ENCODE results near the gene NOA1.
"Not testable (repeated sequence)": the region's sequence is repeated elsewhere in the genome, so short reads cannot be mapped to it uniquely, and the experiment has no call there.

The NOA1 gene

DNA sequence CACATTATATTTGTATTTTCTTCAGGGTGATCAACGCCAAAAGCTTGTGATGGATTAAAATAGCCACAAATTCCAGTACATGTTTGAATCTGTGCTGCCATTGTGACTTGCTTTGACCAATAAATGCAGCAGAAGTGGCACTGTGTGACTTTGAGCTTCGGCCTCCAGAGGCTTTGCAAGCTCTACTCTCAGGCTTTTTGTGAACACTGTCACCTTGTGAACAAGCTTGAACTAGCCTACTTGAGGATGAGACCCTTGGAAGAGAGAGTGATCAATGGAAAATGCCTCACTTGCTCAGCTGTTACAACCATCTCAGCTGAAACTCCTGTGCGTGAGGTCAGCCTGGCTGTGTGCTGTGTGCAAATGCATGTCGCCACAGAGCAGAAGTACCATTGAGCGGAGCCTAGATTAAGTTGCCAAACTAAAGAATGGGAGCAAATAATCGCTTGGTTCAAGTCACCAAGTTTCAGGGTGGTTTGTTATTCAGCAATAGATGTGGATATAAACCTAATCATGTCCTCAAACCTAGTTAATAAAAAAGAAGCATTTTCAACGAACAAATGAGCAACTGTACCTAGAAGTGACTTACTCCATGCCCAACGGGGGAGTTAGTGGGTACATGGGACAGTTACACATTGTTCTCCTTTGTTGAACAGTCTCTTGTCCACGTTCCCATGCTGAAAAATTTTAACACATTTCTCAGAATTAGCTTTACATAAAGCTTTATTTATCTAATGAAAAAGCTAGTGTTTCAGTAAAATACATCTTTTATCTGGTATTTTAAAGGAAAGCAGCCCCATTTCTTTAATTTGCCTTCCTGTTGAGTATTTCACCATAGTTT, 23.5 kb downstream of the NOA1 start:
- Histone ChIP-seq H3K4me1 (ENCODE audit: control insufficient read depth, insufficient read depth, low read length) (no peaks in the 10 kb centered on the region), H3K9ac (ENCODE audit: low read depth, low read length) (no peak overlapping the region), H3K36me3 (ENCODE audit: control insufficient read depth, insufficient read depth, low read length) (no peaks in the 10 kb centered on the region), H3K9me3 (ENCODE audit: control insufficient read depth, insufficient read depth, low read length) (no peaks in the 10 kb centered on the region), H3K27me3 (ENCODE audit: control insufficient read depth, insufficient read depth, low read length) (peaks cover 9% of the 10 kb centered on the region), H3K4me3 (ENCODE audit: low read depth, low read length) (no peak overlapping the region)

DNA sequence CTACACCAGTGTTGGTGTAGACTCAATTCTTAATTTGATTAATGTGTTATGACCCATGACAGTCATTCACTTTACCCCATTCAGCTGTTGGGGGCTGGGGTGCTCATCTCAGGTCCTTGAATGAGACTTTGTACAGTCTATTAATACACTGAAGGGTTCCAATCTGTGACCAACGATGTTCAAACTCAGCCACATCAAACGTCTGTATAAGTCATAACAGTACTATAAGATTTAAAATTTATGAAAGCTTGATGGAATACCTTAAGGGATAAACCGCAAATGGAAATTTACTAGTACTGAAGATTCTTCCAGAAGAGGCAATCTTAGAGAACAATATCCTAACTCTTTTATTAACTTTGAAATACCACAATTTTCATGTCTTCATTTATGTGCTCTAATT, 36.0 kb downstream of the NOA1 start:
- no peaks in the 10 kb centered on the region for H3K4me1 ChIP-seq (ENCODE audit: control insufficient read depth, insufficient read depth, low read length)
- no peak overlapping the region for H3K4me3 ChIP-seq (ENCODE audit: low read depth, low read length)
- H3K9me3 ChIP-seq (ENCODE audit: control insufficient read depth, insufficient read depth, low read length): no peaks in the 10 kb centered on the region
- no peaks in the 10 kb centered on the region for H3K36me3 ChIP-seq (ENCODE audit: control insufficient read depth, insufficient read depth, low read length)
- H3K9ac ChIP-seq (ENCODE audit: low read depth, low read length): no peak overlapping the region
- no peaks in the 10 kb centered on the region for H3K27me3 ChIP-seq (ENCODE audit: control insufficient read depth, insufficient read depth, low read length)

DNA sequence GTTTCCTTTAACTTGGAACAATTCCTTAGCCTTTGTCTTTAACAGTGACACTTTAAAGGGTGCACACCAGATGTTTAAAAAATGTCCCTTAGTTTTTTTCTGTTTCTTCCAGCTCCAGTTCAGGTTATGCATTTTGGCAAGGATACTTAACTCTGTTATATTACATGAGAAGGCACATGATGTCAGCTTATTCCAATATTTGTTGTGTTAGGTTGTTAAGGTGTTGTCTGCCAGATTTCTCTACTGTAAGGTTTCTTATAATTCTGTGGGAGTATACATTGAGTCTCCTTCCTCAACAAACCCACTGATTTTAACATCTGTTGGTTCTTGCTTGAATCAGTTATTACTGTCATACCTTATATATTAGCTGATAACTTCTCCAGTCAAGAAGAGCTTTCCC, 36.4 kb downstream of the NOA1 start:
- no peaks in the 10 kb centered on the region for H3K36me3 ChIP-seq (ENCODE audit: control insufficient read depth, insufficient read depth, low read length)
- H3K9ac ChIP-seq (ENCODE audit: low read depth, low read length): no peak overlapping the region
- no peaks in the 10 kb centered on the region for H3K4me1 ChIP-seq (ENCODE audit: control insufficient read depth, insufficient read depth, low read length)
- no peak overlapping the region for H3K4me3 ChIP-seq (ENCODE audit: low read depth, low read length)
- no peaks in the 10 kb centered on the region for H3K9me3 ChIP-seq (ENCODE audit: control insufficient read depth, insufficient read depth, low read length)
- no peaks in the 10 kb centered on the region for H3K27me3 ChIP-seq (ENCODE audit: control insufficient read depth, insufficient read depth, low read length)

DNA sequence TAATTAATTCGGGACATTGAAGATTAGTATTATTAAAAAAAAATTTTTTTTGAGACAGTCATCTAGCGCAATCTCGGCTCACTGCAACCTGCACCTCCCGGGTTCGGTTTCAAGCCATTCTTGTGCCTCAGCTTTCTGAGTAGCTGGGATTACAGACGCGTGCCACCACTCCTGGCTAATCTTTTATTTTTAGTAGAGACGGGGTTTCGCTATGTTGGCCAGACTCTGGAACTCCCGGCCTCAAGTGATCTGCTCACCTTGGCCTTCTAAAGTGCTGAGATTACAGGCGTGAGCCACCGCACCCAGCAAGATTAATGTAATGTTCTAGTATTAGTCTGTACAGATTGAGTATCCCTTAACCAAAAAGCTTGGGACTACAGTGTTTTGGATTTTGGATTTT, 37.0 kb downstream of the NOA1 start:
- H3K4me1 ChIP-seq (ENCODE audit: control insufficient read depth, insufficient read depth, low read length): no peaks in the 10 kb centered on the region
- H3K9ac ChIP-seq (ENCODE audit: low read depth, low read length): no peak overlapping the region
- no peaks in the 10 kb centered on the region for H3K36me3 ChIP-seq (ENCODE audit: control insufficient read depth, insufficient read depth, low read length)
- no peak overlapping the region for H3K4me3 ChIP-seq (ENCODE audit: low read depth, low read length)
- H3K9me3 ChIP-seq (ENCODE audit: control insufficient read depth, insufficient read depth, low read length): no peaks in the 10 kb centered on the region
- no peaks in the 10 kb centered on the region for H3K27me3 ChIP-seq (ENCODE audit: control insufficient read depth, insufficient read depth, low read length)

DNA sequence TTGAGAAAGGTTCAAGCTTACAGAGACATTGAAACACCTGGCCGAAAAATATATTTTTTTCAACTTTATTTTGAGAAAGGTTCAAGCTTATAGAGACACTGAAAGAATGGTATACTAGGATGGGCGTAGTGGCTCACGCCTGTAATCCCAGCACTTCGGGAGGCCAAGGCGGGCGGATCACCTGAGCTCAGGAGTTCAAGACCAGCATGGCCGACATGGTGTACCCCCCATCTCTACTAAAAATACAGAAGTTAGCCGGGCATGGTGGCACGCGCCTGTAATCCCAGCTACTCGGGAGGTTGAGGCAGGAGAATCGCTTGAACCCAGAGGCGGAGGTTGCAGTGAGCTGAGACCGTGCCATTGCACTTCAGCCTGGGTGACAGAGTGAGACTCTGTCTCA, 37.6 kb downstream of the NOA1 start:
- not testable (repeated sequence) for H3K4me1 ChIP-seq (ENCODE audit: control insufficient read depth, insufficient read depth, low read length); H3K9me3 ChIP-seq (ENCODE audit: control insufficient read depth, insufficient read depth, low read length); H3K4me3 ChIP-seq (ENCODE audit: low read depth, low read length); H3K36me3 ChIP-seq (ENCODE audit: control insufficient read depth, insufficient read depth, low read length); H3K9ac ChIP-seq (ENCODE audit: low read depth, low read length); H3K27me3 ChIP-seq (ENCODE audit: control insufficient read depth, insufficient read depth, low read length)

DNA sequence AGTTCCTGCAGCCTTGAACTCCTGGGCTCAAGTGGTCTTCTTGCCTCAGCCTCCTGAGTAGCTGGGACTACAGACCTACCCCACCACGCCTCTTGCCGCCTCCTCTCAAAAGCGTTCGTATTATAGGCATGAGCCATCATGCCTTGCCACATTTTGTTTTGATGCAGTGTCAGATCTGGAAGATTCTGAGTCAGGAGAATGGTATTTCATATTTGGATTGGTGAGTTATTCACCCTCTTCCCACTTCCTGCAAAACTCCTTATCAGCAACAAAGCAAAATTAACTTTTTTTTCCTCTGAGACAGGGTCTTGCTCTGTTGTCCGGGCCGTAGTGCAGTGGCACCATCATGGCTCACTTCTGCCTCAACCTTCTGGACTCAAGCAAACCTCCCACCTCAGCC, 40.1 kb downstream of the NOA1 start:
- H3K27me3 ChIP-seq (ENCODE audit: control insufficient read depth, insufficient read depth, low read length): no peaks in the 10 kb centered on the region
- H3K9ac ChIP-seq (ENCODE audit: low read depth, low read length): no peak overlapping the region
- H3K4me3 ChIP-seq (ENCODE audit: low read depth, low read length): no peak overlapping the region
- H3K9me3 ChIP-seq (ENCODE audit: control insufficient read depth, insufficient read depth, low read length): no peaks in the 10 kb centered on the region
- peaks cover 2% of the 10 kb centered on the region for H3K4me1 ChIP-seq (ENCODE audit: control insufficient read depth, insufficient read depth, low read length)
- H3K36me3 ChIP-seq (ENCODE audit: control insufficient read depth, insufficient read depth, low read length): no peaks in the 10 kb centered on the region

DNA sequence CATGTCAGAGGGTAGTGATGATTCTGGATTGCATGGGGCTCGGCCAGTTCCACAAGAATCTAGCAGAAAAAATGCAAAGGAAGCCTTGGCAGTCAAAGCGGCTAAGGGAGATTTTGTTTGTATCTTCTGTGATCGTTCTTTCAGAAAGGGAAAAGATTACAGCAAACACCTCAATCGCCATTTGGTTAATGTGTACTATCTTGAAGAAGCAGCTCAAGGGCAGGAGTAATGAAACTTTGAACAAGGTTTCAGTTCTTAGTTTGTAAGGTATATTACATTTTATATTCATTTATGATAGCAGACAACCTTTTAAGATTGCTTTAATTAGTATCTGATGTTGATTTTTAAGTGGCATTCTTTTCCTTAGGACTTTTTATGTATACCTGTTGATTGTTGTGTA, 45.5 kb downstream of the NOA1 start:
- H3K4me3 ChIP-seq (ENCODE audit: low read depth, low read length): no peak overlapping the region
- H3K9ac ChIP-seq (ENCODE audit: low read depth, low read length): no peak overlapping the region
- H3K36me3 ChIP-seq (ENCODE audit: control insufficient read depth, insufficient read depth, low read length): peaks cover 16% of the 10 kb centered on the region
- H3K4me1 ChIP-seq (ENCODE audit: control insufficient read depth, insufficient read depth, low read length): peaks cover 2% of the 10 kb centered on the region
- H3K9me3 ChIP-seq (ENCODE audit: control insufficient read depth, insufficient read depth, low read length): no peaks in the 10 kb centered on the region
- H3K27me3 ChIP-seq (ENCODE audit: control insufficient read depth, insufficient read depth, low read length): no peaks in the 10 kb centered on the region

DNA sequence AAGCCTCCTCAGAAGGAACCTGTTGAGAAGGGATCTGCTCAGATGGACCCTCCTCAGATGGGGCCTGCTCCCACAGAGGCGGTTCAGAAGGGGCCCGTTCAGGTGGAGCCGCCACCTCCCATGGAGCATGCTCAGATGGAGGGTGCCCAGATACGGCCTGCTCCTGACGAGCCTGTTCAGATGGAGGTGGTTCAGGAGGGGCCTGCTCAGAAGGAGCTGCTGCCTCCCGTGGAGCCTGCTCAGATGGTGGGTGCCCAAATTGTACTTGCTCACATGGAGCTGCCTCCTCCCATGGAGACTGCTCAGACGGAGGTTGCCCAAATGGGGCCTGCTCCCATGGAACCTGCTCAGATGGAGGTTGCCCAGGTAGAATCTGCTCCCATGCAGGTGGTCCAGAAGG, 46.8 kb downstream of the NOA1 start:
- peaks cover 16% of the 10 kb centered on the region for H3K36me3 ChIP-seq (ENCODE audit: control insufficient read depth, insufficient read depth, low read length)
- no peaks in the 10 kb centered on the region for H3K27me3 ChIP-seq (ENCODE audit: control insufficient read depth, insufficient read depth, low read length)
- no peak overlapping the region for H3K9ac ChIP-seq (ENCODE audit: low read depth, low read length)
- H3K9me3 ChIP-seq (ENCODE audit: control insufficient read depth, insufficient read depth, low read length): no peaks in the 10 kb centered on the region
- H3K4me3 ChIP-seq (ENCODE audit: low read depth, low read length): no peak overlapping the region
- H3K4me1 ChIP-seq (ENCODE audit: control insufficient read depth, insufficient read depth, low read length): peaks cover 2% of the 10 kb centered on the region

DNA sequence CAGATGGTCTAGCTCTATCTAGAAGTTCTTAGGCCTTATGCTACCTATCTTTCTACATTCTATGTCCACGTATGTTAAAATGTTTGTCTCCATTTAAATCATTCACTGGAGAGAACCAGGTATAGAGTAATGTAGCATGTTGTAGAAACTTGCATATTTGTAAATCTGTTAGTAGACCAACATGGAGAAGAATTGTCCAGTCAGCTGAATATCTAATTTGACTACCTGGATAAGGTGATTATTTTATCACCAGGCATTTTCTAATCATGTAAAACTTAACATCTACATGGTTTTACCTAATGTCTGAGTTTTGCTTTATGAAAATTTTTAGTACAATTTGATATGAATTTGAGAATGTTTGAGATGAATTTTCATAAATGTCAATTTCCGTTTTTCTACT, 50.2 kb downstream of the NOA1 start:
- Histone ChIP-seq H3K4me1 (ENCODE audit: control insufficient read depth, insufficient read depth, low read length) (no peaks in the 10 kb centered on the region), H3K4me3 (ENCODE audit: low read depth, low read length) (no peak overlapping the region), H3K27me3 (ENCODE audit: control insufficient read depth, insufficient read depth, low read length) (no peaks in the 10 kb centered on the region), H3K36me3 (ENCODE audit: control insufficient read depth, insufficient read depth, low read length) (peaks cover 16% of the 10 kb centered on the region), H3K9me3 (ENCODE audit: control insufficient read depth, insufficient read depth, low read length) (no peaks in the 10 kb centered on the region), H3K9ac (ENCODE audit: low read depth, low read length) (no peak overlapping the region)

DNA sequence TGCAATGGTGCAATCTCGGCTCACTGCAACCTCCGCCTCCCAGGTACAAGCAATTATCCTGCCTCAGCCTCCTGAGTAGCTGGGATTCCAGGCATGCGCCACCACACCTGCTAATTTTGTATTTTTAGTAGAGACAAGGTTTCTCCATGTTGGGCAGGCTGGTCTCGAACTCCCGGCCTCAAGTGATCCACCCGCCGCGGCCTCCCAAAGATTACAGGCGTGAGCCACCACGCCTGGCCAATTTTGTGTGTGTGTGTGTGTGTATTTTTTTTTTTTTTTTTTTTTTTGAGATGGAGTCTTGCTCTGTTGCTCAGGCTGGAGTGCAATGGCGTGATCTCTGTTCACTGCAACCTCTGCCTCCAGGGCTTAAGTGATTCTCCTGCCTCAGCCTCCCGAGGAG, 62.4 kb downstream of the NOA1 start:
- not testable (repeated sequence) for H3K9ac ChIP-seq (ENCODE audit: low read depth, low read length); H3K36me3 ChIP-seq (ENCODE audit: control insufficient read depth, insufficient read depth, low read length); H3K27me3 ChIP-seq (ENCODE audit: control insufficient read depth, insufficient read depth, low read length); H3K9me3 ChIP-seq (ENCODE audit: control insufficient read depth, insufficient read depth, low read length); H3K4me3 ChIP-seq (ENCODE audit: low read depth, low read length)
- peaks cover 14% of the 10 kb centered on the region for H3K4me1 ChIP-seq (ENCODE audit: control insufficient read depth, insufficient read depth, low read length)

DNA sequence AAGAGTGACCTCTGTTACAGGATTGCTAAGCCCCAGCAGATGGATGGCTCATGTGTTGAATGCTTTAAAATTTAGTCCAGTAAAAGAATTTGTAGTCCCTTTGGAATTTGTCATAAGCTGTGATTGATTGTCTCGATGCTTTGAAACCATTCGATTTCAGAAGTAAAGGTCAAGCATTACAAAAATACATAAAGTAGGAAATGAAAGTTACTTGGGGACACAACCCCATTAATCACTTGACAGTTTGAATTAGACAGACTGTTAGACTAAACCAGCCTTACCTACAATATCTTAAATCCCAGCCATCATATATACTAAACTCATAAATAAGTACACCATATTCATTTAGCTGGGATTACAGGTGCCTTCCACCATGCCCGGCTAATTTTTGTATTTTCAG, 63.1 kb downstream of the NOA1 start:
- no peaks in the 10 kb centered on the region for H3K9me3 ChIP-seq (ENCODE audit: control insufficient read depth, insufficient read depth, low read length)
- no peak overlapping the region for H3K9ac ChIP-seq (ENCODE audit: low read depth, low read length)
- H3K27me3 ChIP-seq (ENCODE audit: control insufficient read depth, insufficient read depth, low read length): no peaks in the 10 kb centered on the region
- peaks cover 14% of the 10 kb centered on the region for H3K4me1 ChIP-seq (ENCODE audit: control insufficient read depth, insufficient read depth, low read length)
- H3K4me3 ChIP-seq (ENCODE audit: low read depth, low read length): no peak overlapping the region
- no peaks in the 10 kb centered on the region for H3K36me3 ChIP-seq (ENCODE audit: control insufficient read depth, insufficient read depth, low read length)
